Ishikawa (cell line): ENCODE results near the gene OPCML.

Experiments used
- CEBPB ChIP-seq: IDR thresholded peaks from 2 replicates; pipeline ENCODE4 v1.6.1; 2012
- CREB1 ChIP-seq: IDR thresholded peaks from 2 replicates; pipeline ENCODE4 v1.6.1; 2012; ENCODE audit warnings: low read depth
- EGR1 ChIP-seq: IDR thresholded peaks from 2 replicates; pipeline ENCODE4 v1.6.1; 2012
- EP300 ChIP-seq: IDR thresholded peaks from 2 replicates; pipeline ENCODE4 v1.6.1; 2012; ENCODE audit warnings: borderline replicate concordance
- FOXM1 ChIP-seq: IDR thresholded peaks from 2 replicates; pipeline ENCODE4 v1.6.1; 2012; ENCODE audit warnings: low read depth, borderline replicate concordance
- NFIC ChIP-seq: IDR thresholded peaks from 2 replicates; pipeline ENCODE4 v1.6.1; 2012
- RAD21 ChIP-seq: IDR thresholded peaks from 2 replicates; pipeline ENCODE4 v1.6.1; 2012; ENCODE audit warnings: low read depth
- TAF1 ChIP-seq: IDR thresholded peaks from 2 replicates; pipeline ENCODE4 v1.6.1; 2012; ENCODE audit warnings: low read depth, mild to moderate bottlenecking
- USF1 ChIP-seq: IDR thresholded peaks from 2 replicates; pipeline ENCODE4 v1.6.1; 2012
- YY1 ChIP-seq: IDR thresholded peaks from 2 replicates; pipeline ENCODE4 v1.6.1; 2012; ENCODE audit warnings: low read depth
- ZBTB7A ChIP-seq: IDR thresholded peaks from 2 replicates; pipeline ENCODE4 v1.6.1; 2012; ENCODE audit warnings: low read depth
- TF ChIP-seq, protein P1 (sequence below): IDR thresholded peaks from 2 replicates; pipeline ENCODE4 v1.6.1; 2012
- TF ChIP-seq, protein P2 (sequence below): IDR thresholded peaks from 2 replicates; pipeline ENCODE4 v1.6.1; 2012; ENCODE audit warnings: low read depth, mild to moderate bottlenecking

GRCh38 chr11:133326332-133326731, 206.0 kb downstream of the OPCML start:
- TF ChIP-seq EP300 (no peak), FOXM1 (no peak), YY1 (no peak), TAF1 (no peak), CREB1 (no peak), RAD21 (no peak), ZBTB7A (no peak), CEBPB (no peak), NFIC (no peak), EGR1 (no peak), USF1 (no peak)
- TF ChIP-seq, protein P1, sequence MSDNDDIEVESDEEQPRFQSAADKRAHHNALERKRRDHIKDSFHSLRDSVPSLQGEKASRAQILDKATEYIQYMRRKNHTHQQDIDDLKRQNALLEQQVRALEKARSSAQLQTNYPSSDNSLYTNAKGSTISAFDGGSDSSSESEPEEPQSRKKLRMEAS, result no peak
- TF ChIP-seq, protein P2, sequence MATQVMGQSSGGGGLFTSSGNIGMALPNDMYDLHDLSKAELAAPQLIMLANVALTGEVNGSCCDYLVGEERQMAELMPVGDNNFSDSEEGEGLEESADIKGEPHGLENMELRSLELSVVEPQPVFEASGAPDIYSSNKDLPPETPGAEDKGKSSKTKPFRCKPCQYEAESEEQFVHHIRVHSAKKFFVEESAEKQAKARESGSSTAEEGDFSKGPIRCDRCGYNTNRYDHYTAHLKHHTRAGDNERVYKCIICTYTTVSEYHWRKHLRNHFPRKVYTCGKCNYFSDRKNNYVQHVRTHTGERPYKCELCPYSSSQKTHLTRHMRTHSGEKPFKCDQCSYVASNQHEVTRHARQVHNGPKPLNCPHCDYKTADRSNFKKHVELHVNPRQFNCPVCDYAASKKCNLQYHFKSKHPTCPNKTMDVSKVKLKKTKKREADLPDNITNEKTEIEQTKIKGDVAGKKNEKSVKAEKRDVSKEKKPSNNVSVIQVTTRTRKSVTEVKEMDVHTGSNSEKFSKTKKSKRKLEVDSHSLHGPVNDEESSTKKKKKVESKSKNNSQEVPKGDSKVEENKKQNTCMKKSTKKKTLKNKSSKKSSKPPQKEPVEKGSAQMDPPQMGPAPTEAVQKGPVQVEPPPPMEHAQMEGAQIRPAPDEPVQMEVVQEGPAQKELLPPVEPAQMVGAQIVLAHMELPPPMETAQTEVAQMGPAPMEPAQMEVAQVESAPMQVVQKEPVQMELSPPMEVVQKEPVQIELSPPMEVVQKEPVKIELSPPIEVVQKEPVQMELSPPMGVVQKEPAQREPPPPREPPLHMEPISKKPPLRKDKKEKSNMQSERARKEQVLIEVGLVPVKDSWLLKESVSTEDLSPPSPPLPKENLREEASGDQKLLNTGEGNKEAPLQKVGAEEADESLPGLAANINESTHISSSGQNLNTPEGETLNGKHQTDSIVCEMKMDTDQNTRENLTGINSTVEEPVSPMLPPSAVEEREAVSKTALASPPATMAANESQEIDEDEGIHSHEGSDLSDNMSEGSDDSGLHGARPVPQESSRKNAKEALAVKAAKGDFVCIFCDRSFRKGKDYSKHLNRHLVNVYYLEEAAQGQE, result no peak
